Measurements from ENCODE around the gene MSLN.
"Not testable (repeated sequence)": the region's sequence is repeated elsewhere in the genome, so short reads cannot be mapped to it uniquely, and the experiment has no call there.

Gene MSLN

DNA sequence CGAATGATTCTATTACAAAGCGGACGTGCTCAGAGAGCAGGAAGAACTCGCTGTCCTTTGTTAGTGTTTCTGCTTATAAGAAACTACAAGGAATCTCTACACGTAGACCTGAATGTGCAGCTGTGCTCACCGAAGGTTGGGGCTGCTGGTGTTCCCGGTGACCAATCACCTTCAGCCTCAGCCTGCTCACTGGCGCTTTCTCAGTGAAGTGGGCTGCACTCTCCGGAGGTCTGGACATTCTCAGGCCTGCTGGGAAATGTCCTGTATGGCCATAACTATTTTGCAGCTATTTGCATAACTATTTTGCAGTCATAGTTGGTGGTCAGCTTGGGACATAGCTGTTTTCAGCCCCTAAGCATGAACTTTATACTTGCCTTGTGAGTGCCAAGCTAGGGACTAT, 10.0 kb upstream of the MSLN start:
- H3K27me3 Mint-ChIP-seq, result peaks cover 4% of the 10 kb centered on the region
- H3K4me1 Mint-ChIP-seq, result peaks cover 3% of the 10 kb centered on the region
- CTCF ChIA-PET, result no interaction called here
- no peaks in the 10 kb centered on the region for H3K9me3 Mint-ChIP-seq
- no peak for DNase-seq
- H3K4me3 Mint-ChIP-seq, result no peak overlapping the region
- H3K36me3 Mint-ChIP-seq, result no peaks in the 10 kb centered on the region
- H3K27ac Mint-ChIP-seq, result no peak overlapping the region

DNA sequence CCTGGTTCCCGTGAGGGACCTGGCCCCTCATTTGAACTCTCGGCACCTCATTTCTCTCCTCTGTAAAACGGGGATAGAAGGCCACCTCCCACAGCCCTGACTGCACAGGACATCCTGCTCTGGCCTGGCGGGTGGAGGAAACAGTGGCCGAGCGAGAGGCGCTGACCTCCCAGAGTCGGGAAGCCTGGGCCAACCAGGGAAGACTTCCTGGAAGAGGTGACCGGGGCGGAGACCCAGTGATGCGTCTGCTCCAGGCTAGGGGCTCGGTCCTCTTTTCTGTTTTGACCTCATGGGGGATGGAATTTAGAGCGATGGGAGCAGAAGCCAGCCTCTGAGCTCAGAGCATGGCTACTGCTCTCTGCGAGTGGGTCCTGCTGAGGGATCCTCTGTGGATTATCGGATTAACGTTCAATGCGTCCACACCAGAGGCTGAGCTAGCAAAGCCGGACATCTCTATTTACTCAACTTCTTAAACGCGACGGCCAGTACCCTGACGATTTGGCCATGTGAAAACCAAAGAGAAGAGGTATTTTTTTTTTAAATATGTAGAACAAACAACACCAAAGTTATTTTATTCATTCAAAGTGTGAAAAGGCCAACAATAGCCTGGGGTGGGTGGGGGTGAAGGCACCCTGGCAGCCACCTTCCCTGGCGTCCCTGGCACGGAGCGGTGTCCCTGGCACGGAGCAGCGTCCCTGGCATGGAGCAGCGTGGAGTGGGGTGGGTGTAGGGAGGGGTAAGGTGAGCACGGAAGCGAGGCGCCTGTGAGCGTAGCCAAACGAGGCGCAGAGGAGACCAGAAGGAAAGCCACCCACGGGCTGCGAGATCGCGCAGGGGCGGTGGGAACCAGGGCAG, 9.2 kb upstream of the MSLN start:
- Mint-ChIP-seq H3K36me3 (no peaks in the 10 kb centered on the region), H3K4me3 (no peak overlapping the region), H3K27ac (no peak overlapping the region), H3K27me3 (peaks cover 4% of the 10 kb centered on the region), H3K9me3 (no peaks in the 10 kb centered on the region), H3K4me1 (peaks cover 3% of the 10 kb centered on the region)
- CTCF ChIA-PET, result interaction anchor here (1.7 kb wide), 1 partner anchor 10 kb away, joined by 3 read pairs; the partner anchor contains the start of gene CIAO3
- no peak for DNase-seq

DNA sequence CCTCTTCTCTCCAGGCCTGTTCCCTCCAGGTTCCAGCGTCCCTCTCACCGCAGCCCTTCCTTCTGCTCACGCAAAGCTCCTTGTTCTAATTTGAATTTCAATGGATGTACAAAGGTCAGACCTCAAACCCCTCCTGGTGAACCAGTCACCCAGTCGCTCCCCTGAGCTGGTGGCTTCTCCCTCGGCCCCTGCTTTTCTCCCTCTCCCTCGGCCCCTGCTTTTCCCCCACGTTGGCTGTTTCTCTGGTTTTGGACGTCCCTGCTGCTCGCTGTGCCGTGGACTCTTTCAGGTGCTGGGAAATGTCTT, 8.6 kb upstream of the MSLN start:
- Mint-ChIP-seq H3K4me3 (no peak overlapping the region), H3K27ac (no peak overlapping the region), H3K36me3 (no peaks in the 10 kb centered on the region), H3K27me3 (peaks cover 4% of the 10 kb centered on the region), H3K4me1 (peaks cover 3% of the 10 kb centered on the region), H3K9me3 (no peaks in the 10 kb centered on the region)
- CTCF ChIA-PET, result interaction anchor here (1.7 kb wide), 1 partner anchor 11 kb away, joined by 3 read pairs; the partner anchor contains the start of gene CIAO3
- no peak for DNase-seq

DNA sequence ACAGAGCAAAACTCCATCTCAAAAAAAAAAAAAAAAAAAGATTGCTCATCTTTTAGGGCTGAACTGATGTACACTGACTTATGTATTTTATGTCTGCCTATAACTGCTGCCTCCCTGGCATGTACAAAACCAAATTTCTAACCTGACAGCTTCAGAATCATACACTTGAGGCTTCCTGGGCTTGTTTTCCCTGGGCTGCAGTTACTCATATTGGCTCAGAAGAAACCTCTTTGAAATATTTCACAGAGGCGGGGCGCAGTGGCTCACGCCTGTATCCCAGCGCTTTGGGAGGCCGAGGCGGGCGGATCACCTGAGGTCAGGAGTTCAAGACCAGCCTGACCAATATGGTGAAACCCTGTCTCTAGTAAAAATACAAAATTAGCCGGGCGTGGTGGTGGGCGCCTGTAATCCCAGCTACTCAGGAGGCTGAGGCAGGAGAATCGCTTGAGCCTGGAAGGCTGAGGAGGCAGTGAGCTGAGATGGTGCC, 6.4 kb upstream of the MSLN start:
- H3K4me1 Mint-ChIP-seq, H3K9me3 Mint-ChIP-seq, H3K27ac Mint-ChIP-seq, DNase-seq, H3K36me3 Mint-ChIP-seq, H3K4me3 Mint-ChIP-seq, H3K27me3 Mint-ChIP-seq: not testable (repeated sequence)
- CTCF ChIA-PET, result interaction anchor here (1.7 to 2.0 kb wide), 2 partner anchors 14 to 42 kb away, joined by 4 to 5 read pairs; partner anchors contain the start of gene CIAO3

DNA sequence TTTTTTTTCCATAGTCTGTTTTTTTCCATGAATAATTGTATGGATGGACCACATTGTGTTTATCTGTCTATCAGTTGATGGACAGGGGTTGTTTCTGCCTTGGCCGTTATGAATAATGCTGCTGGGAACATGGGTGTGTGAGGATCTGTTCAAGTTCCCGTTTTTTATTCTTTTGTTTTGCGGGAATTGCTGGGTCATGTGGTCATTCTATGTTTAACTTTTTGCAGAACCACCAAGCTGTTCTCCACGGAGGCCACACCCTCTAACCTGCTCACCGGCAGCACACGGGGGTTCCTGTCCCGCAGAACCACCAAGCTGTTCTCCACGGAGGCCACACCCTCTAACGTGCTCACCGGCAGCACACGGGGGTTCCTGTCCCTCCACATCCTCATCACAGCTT, 5.9 kb upstream of the MSLN start:
- Mint-ChIP-seq H3K36me3 (no peaks in the 10 kb centered on the region), H3K27me3 (peaks cover 8% of the 10 kb centered on the region), H3K27ac (no peak overlapping the region), H3K4me3 (no peak overlapping the region), H3K9me3 (no peaks in the 10 kb centered on the region), H3K4me1 (peaks cover 6% of the 10 kb centered on the region)
- no peak for DNase-seq
- CTCF ChIA-PET, result interaction anchor here (1.7 to 2.0 kb wide), 2 partner anchors 14 to 42 kb away, joined by 4 to 5 read pairs; partner anchors contain the start of gene CIAO3

DNA sequence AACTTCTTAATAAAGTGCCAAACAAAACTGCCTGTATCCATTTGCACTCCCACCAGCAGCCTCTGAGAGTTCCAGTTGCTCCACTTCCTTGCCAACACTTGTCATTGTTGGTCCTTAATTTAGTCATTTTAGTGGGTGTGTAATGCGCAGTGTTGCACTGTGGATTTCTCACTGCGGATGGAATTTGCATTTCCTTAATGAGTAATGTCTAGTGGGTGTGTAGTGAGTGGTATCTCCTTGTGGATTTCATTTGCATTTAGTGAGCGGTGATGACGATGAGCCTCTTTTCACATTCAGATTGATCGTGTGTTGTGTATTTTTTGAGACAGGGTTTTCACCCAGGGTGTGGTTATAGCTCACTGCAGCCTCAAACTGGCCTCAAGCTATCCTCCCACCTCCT, 4.1 kb upstream of the MSLN start:
- no peaks in the 10 kb centered on the region for H3K36me3 Mint-ChIP-seq
- no peak overlapping the region for H3K27ac Mint-ChIP-seq
- H3K4me1 Mint-ChIP-seq, result peaks cover 6% of the 10 kb centered on the region
- DNase-seq, result no peak
- no peak overlapping the region for H3K4me3 Mint-ChIP-seq
- CTCF ChIA-PET, result interaction anchor here (0.7 to 1.0 kb wide), 2 partner anchors 28 to 32 kb away, joined by 3 read pairs; no protein-coding TSS in a partner anchor
- peaks cover 4% of the 10 kb centered on the region for H3K27me3 Mint-ChIP-seq
- H3K9me3 Mint-ChIP-seq, result no peaks in the 10 kb centered on the region

DNA sequence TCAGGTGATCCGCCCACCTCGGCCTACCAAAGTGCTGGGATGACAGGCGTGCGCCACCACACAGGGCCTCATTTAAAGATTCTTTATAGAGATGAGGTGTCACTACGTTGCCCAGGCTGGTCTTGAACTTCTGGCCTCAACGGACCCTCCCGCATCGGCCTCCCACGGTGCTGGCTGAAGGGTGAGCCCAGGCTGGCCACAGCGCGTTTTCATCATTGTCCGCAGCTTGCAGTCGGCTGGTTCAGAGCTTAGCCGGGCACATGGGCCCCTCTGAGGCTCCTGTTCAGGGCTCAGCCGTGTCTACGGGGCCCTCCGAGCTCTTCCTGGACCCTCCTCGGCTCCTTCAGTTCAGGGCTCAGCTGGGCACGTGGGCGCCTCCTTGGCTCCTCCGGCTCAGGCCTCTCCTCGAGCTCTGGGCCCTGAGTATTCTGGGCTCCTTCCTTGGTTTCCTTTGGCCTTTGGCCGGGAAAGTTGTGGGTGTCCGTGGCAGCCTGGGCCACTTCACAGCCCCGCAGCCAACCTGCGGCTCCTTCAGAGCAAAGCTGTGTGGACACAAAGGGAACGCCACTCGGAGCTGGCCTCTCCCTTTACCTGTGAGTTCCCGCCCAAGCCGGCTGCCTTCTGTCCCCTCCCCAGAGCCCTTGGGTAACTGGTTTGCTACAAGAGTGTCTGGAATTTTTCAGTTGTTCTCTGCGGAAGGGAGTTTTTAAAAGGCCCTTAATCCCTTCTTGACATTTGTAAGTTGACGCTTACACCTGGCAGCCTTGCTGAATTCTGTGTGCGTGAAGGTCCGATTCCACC, 1.2 kb upstream of the MSLN start:
- H3K9me3 Mint-ChIP-seq, result no peaks in the 10 kb centered on the region
- no peak for DNase-seq
- CTCF ChIA-PET, result interaction anchor here (1.0 kb wide), 1 partner anchor 27 kb away, joined by 3 read pairs; no protein-coding TSS in a partner anchor
- no peak overlapping the region for H3K27ac Mint-ChIP-seq
- no peaks in the 10 kb centered on the region for H3K36me3 Mint-ChIP-seq
- H3K4me1 Mint-ChIP-seq, result peaks cover 6% of the 10 kb centered on the region
- H3K4me3 Mint-ChIP-seq, result no peak overlapping the region
- peaks cover 4% of the 10 kb centered on the region for H3K27me3 Mint-ChIP-seq

DNA sequence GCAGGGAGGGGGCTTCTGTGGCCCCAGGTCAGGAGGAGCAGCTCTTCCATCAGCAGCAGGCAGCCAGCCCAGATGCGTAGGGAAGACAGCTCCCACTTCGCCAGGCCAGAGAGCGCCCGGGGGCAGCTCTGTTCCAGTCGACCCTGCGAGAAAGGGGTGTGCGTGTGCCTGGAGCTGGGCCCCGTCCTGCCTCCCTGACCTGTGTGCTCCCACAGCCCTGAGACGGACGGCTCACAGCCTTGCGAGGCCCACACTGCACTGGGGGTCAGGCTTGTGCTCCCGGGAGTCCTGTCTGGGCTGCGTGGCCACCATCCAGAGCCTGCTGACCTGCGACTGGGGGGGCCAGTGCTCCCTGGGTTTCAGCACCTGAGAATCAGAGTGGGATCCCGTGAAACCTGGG, 469 bp upstream of the MSLN start:
- CTCF ChIA-PET, result no interaction called here
- Mint-ChIP-seq H3K9me3 (no peaks in the 10 kb centered on the region), H3K27ac (no peak overlapping the region)

DNA sequence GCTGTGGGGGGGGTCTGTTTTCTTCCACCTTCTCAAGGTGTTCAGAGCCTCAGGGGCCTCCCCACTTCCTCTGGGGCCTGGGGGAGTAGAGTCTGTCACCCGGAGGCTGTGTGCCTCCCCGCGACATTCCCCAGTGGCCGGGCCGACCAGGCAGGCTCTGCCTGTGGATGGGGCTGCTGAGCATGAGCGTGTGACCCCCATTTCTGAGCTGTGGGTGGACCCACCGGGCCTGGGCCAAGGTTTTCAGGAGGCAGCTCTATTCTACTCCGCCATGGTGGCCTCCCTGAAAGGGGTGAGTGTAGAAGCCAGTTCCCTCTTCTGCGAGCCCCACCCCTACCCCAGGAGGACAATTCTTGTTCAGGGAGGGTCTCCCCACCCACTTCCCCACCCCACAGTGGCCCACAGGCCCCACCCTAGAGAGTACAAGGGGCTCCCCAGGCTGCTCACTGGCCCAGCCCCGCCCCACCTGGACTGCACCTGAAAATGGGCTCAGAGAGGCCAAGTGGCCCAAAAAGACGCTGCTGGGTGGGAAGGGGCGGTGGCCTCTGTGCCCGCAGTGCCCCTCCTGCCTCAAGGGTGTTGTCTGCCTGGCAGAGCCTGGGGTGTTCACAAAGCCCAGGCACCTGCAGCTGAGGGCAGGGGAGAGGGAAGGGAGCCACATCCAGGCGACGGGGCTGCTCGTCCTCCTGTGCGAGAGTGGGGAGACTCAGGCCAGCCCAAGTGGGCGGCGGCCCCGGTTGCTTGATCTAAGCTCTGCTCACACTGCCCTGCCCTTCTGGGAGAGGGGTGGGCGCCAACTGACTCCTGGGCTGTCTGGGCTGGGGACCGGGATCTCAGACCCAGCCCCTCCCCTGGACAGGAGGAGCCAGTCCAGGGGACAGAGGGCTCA, 1.3 kb downstream of the MSLN start:
- Mint-ChIP-seq H3K4me3 (no peak overlapping the region), H3K9me3 (no peaks in the 10 kb centered on the region), H3K27me3 (peaks cover 4% of the 10 kb centered on the region), H3K27ac (no peak overlapping the region), H3K36me3 (no peaks in the 10 kb centered on the region), H3K4me1 (peaks cover 3% of the 10 kb centered on the region)
- DNase-seq, result no peak
- CTCF ChIA-PET, result no interaction called here

More for the DNA sequence above, 469 bp upstream of the MSLN start:
- no peak for DNase-seq
- H3K27me3 Mint-ChIP-seq, result peaks cover 4% of the 10 kb centered on the region
- no peak overlapping the region for H3K4me3 Mint-ChIP-seq
- peaks cover 3% of the 10 kb centered on the region for H3K4me1 Mint-ChIP-seq
- no peaks in the 10 kb centered on the region for H3K36me3 Mint-ChIP-seq

DNA sequence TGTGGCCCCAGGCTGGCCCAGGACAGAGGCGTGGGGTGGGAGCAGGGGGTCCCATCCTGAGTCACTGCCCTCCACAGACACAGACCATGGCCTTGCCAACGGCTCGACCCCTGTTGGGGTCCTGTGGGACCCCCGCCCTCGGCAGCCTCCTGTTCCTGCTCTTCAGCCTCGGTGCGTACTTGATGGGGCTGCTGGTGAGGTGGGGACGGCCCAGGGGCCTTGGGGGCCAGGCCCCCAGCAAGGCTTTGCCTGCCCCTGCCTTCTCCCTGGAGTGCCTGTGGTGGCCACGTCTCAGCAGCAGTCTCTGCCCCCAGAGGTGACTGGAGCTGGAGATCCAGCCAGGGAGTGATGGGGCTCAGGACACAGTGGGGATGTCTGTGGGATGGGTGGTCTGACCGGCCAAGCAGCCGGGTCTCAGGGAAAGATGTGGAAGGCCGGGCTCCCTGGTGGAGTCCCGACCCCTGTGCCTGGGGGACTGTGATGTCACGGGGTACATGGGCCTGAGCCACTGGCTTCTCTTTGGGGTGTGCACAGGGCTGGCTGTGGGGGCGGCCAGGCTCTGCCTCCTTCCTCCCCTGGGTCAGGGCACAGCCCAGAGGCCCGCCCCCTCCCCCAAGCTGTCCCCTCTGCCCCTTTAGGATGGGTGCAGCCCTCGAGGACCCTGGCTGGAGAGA, 2.2 kb downstream of the MSLN start:
- DNase-seq, result no peak
- CTCF ChIA-PET, result no interaction called here
- H3K9me3 Mint-ChIP-seq, result no peaks in the 10 kb centered on the region

DNA sequence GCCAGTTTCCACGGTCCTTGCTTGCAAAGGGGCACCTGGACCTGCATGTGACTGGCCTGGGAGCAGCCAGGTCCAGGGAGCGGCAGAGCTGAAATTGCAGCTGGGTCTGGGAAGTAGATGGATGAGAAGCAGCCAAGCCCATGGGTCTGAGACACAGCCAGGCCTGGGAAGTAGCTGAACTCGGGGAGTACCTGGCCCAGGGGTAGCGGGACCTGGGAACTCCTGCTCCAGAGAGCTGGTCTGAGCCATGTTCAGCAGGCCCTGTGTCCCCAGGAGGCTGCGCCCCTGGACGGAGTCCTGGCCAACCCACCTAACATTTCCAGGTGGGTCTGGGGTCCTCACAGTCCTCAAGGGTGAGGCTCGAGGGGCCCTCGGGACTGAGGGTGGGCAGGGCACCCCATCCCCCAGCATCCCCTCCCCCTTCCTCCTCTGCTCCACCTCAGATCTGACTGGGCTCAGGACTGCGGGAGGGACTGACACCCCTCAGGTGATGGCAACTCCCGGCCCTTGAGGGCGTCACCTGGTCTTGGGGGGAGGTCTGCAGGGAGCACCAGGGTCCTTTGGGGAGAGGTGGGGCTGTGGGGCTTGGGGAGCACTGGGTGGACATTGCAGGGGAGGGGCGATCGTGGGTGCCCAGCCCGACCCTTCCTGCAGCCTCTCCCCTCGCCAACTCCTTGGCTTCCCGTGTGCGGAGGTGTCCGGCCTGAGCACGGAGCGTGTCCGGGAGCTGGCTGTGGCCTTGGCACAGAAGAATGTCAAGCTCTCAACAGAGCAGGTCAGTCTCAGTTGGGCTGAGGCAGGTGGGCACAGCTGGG, 3.0 kb downstream of the MSLN start:
- H3K27ac Mint-ChIP-seq, result no peak overlapping the region
- peaks cover 3% of the 10 kb centered on the region for H3K27me3 Mint-ChIP-seq
- H3K4me3 Mint-ChIP-seq, result no peak overlapping the region
- H3K36me3 Mint-ChIP-seq, result no peaks in the 10 kb centered on the region
- no peaks in the 10 kb centered on the region for H3K9me3 Mint-ChIP-seq
- CTCF ChIA-PET, result no interaction called here
- H3K4me1 Mint-ChIP-seq, result no peaks in the 10 kb centered on the region
- no peak for DNase-seq

More for the DNA sequence above, 2.2 kb downstream of the MSLN start:
- Mint-ChIP-seq H3K36me3 (no peaks in the 10 kb centered on the region), H3K4me3 (no peak overlapping the region), H3K4me1 (peaks cover under 1% of the 10 kb centered on the region), H3K27me3 (no peaks in the 10 kb centered on the region), H3K27ac (no peak overlapping the region)

DNA sequence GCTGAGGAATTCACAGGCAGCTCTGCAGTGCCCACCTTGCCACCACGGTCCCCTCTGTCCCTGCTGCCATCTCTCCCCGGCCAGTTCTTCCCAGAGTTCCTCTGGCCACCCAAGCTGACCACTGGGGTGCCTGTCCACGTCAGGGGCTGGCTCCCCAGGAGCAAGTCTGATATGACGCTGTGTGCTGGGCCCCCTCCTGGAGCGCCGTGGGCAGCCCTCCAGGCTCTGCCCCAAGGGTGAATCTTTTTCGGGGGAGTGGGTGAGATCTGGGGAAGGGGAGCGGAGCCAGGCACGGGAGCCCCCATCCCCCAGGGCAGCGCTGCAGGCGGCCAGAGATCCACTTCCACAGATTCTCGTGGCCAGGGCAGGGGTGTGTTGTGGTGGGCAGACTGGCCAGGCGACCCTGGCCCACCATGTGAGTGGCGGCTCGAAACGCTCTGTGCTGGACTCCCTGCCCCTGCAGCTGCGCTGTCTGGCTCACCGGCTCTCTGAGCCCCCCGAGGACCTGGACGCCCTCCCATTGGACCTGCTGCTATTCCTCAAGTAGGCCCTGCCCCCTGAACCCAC, 3.7 kb downstream of the MSLN start:
- Mint-ChIP-seq H3K4me1 (no peaks in the 10 kb centered on the region), H3K9me3 (no peaks in the 10 kb centered on the region), H3K36me3 (no peaks in the 10 kb centered on the region), H3K27me3 (peaks cover 3% of the 10 kb centered on the region), H3K27ac (no peak overlapping the region), H3K4me3 (no peak overlapping the region)
- CTCF ChIA-PET, result no interaction called here
- no peak for DNase-seq
